Measurements from ENCODE around the gene PACS2. TPM values are rescaled to one million over a fixed set of nuclear protein-coding genes. Genes with fewer than 3 reads are reported as not detected.

PACS2 gene
- total RNA-seq, 1 experiment from 2014 or later, result 72.5 TPM

- H3K36me3 Mint-ChIP-seq (ENCODE audit: insufficient read depth in 1 of 3, low read depth in 3 of 3), result peaks cover 2 to 5% (median 2%) of the 10 kb centered on the region in 3 experiments; a peak in 3 of 7 replicates
- no CpG with 5 or more reads among the region's 11 CpGs for WGBS (ENCODE audit: extremely low coverage, insufficient read length, low lambda C conversion rate)
These were observed 45.1 kb upstream of the PACS2 start for GRCh38 chr14:105269405-105269804.

More at GRCh38 chr14:105269405-105269804, 45.1 kb upstream of the PACS2 start:
- Histone ChIP-seq H3K14ac (ENCODE audit: insufficient read depth, low read length) (no peak overlapping the region), H4K91ac (ENCODE audit: insufficient read length, low read depth, low read length) (no peak overlapping the region), H3K27ac (ENCODE audit: insufficient read length, low read depth, low read length) (no peak overlapping the region), H3K4me2 (ENCODE audit: insufficient read depth, insufficient read length, low read length) (no peak overlapping the region), H2AK5ac (ENCODE audit: insufficient read length, low read length) (no peak overlapping the region), H4K20me1 (ENCODE audit: control insufficient read depth, insufficient read depth, insufficient read length) (no peaks in the 10 kb centered on the region), H3K9ac (ENCODE audit: extremely low read depth, insufficient read length, low read length) (no peak overlapping the region), H3K4me1 (ENCODE audit: insufficient read depth, low read length) (no peaks in the 10 kb centered on the region), H3K27me3 (ENCODE audit: insufficient read depth, low read length) (no peaks in the 10 kb centered on the region), H3K56ac (ENCODE audit: insufficient read length, low read depth, low read length) (no peak overlapping the region), H2BK120ac (ENCODE audit: low read depth, low read length, poor library complexity, severe bottlenecking) (no peak overlapping the region), H3K4ac (ENCODE audit: low read depth, low read length) (no peak overlapping the region), H2AFZ (ENCODE audit: low read length) (no peak overlapping the region), H3K79me2 (ENCODE audit: insufficient read depth, low read length) (no peaks in the 10 kb centered on the region), H4K5ac (ENCODE audit: insufficient read length, low read depth, low read length) (no peak overlapping the region), H2BK15ac (ENCODE audit: low read depth, low read length) (no peak overlapping the region), H3K18ac (ENCODE audit: insufficient read length, low read depth, low read length) (no peak overlapping the region), H3K23me2 (ENCODE audit: insufficient read length, low read depth, low read length, poor library complexity, severe bottlenecking) (no peaks in the 10 kb centered on the region), H3K23ac (ENCODE audit: insufficient read length, low read depth, low read length) (no peak overlapping the region), H4K8ac (replicated peaks; ENCODE audit: insufficient read length, low read depth, low read length) (no peak overlapping the region), H2BK12ac (ENCODE audit: insufficient read length, low read depth, low read length) (no peak overlapping the region), H3T11ph (ENCODE audit: low read length) (no peak overlapping the region), H2BK20ac (ENCODE audit: low read depth, low read length, poor library complexity, severe bottlenecking) (no peak overlapping the region), H3K79me1 (ENCODE audit: insufficient read depth, low read depth, low read length, poor library complexity, severe bottlenecking) (no peaks in the 10 kb centered on the region), H2BK5ac (ENCODE audit: insufficient read length, low read length) (no peak overlapping the region), H3K9me3 (ENCODE audit: control insufficient read depth, low read depth, low read length) (no peaks in the 10 kb centered on the region)
- TF ChIP-seq CTCF (conservative IDR thresholded peaks at IDR 0.05), result no peak
- 0 out of 7 replicates have a peak overlapping the region, but pooled peaks of 1 of the 3 experiments have one; percentile 60 for H3K27ac Mint-ChIP-seq
- DNase-seq, result no peak
- H3K27me3 Mint-ChIP-seq (ENCODE audit: low read depth), result no peaks in the 10 kb centered on the region
- H3K4me3 Mint-ChIP-seq, result no peak overlapping the region
- H3K4me1 Mint-ChIP-seq, result no peaks in the 10 kb centered on the region
- H3K9me3 Mint-ChIP-seq, result no peaks in the 10 kb centered on the region
